GM21423 (cell line): Measurements from ENCODE around the gene MRAS.

Source experiments
- ATAC-seq: cut with Tn5 transposase; IDR thresholded peaks from one replicate; pipeline ENCODE4 v1.9.1; 2021; ENCODE audit warnings: mild to moderate bottlenecking, moderate library complexity; ENCODE audit not compliant: unreplicated experiment

The MRAS gene

GRCh38 chr3:138338811-138339210 is 9.6 kb upstream of the MRAS start:
- no peak for ATAC-seq

GRCh38 chr3:138340511-138340910 is 7.9 kb upstream of the MRAS start:
- ATAC-seq, result no peak

GRCh38 chr3:138344754-138345153 is 3.6 kb upstream of the MRAS start:
- no peak for ATAC-seq

- ATAC-seq, result no peak
Observed at GRCh38 chr3:138348754-138349739, 668 bp downstream of the MRAS start.

- ATAC-seq, result no peak
Observed at GRCh38 chr3:138349926-138350665, 1.7 kb downstream of the MRAS start.

- ATAC-seq, result no peak
Observed at GRCh38 chr3:138351151-138351550, 2.8 kb downstream of the MRAS start.

- ATAC-seq, result no peak
Observed at GRCh38 chr3:138351916-138352550, 3.7 kb downstream of the MRAS start.

GRCh38 chr3:138354376-138354775 is 6.0 kb downstream of the MRAS start:
- no peak for ATAC-seq

GRCh38 chr3:138355071-138355470 is 6.7 kb downstream of the MRAS start:
- no peak for ATAC-seq

- ATAC-seq, result no peak
Observed at GRCh38 chr3:138356730-138357405, 8.5 kb downstream of the MRAS start.

GRCh38 chr3:138359148-138359918 is 11.0 kb downstream of the MRAS start:
- no peak for ATAC-seq

- no peak for ATAC-seq
Observed at GRCh38 chr3:138359919-138360868, 11.8 kb downstream of the MRAS start.

- no peak for ATAC-seq
Observed at GRCh38 chr3:138360869-138361525, 12.6 kb downstream of the MRAS start.

- ATAC-seq, result no peak
Observed at GRCh38 chr3:138361561-138361971, 13.2 kb downstream of the MRAS start.

- no peak for ATAC-seq
Observed at GRCh38 chr3:138362538-138362937, 14.2 kb downstream of the MRAS start.

GRCh38 chr3:138363322-138363721 is 14.9 kb downstream of the MRAS start:
- no peak for ATAC-seq

- no peak for ATAC-seq
Observed at GRCh38 chr3:138364356-138365252, 16.2 kb downstream of the MRAS start.

- no peak for ATAC-seq
Observed at GRCh38 chr3:138365253-138365555, 16.8 kb downstream of the MRAS start.
